Measurements from ENCODE around the gene ITK. TPM values are rescaled to one million over a fixed set of nuclear protein-coding genes. Genes with fewer than 3 reads are reported as not detected.

Gene ITK
- total and polyA plus RNA-seq, 12 donors: 0.09 to 4.7 (median 0.68) TPM; not detected in 1

DNA sequence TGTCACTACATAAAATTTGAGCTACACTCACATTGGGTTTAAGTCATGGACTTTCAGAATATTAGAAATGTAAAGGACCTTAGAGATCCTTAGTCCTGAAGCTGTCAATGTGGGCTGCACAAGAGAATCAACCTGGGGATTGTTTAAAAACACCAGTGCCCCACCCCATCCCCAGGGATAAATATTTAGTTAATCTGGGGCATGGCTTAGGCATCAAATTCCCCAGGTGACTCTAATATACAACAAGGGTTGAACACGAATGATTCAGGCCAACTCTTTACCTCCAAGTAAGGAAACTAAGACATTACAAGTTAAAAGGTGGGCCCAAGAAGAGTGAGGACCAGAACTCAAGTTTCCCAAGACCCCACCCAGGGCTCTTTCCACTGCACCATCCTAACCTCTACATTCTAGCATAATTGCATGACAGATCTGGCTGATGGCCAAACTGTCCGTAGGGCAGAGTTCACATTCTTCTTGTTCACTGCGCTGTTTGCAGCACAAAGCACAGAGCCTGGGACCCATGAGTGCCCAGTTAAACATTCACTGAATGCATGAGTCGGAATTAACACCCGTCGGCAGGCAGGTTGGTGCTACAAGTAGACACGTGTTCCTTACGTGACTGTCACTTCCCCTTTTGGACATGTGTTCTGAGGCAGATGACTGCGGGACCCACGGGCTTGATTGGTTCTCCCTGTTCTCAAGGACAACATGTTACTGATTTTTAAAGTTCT lies 110.5 kb downstream of the ITK start:
- TF ChIP-seq, protein P1, sequence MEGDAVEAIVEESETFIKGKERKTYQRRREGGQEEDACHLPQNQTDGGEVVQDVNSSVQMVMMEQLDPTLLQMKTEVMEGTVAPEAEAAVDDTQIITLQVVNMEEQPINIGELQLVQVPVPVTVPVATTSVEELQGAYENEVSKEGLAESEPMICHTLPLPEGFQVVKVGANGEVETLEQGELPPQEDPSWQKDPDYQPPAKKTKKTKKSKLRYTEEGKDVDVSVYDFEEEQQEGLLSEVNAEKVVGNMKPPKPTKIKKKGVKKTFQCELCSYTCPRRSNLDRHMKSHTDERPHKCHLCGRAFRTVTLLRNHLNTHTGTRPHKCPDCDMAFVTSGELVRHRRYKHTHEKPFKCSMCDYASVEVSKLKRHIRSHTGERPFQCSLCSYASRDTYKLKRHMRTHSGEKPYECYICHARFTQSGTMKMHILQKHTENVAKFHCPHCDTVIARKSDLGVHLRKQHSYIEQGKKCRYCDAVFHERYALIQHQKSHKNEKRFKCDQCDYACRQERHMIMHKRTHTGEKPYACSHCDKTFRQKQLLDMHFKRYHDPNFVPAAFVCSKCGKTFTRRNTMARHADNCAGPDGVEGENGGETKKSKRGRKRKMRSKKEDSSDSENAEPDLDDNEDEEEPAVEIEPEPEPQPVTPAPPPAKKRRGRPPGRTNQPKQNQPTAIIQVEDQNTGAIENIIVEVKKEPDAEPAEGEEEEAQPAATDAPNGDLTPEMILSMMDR (IDR thresholded peaks at IDR 0.05): no peak
- peaks cover 0 to 62% (median 0%) of the 10 kb centered on the region in 9 donors for H3K36me3 ChIP-seq
- intact Hi-C loops (cut with DNase I): no loop called here
- H3K4me3 ChIP-seq: no peak overlapping the region
- no peaks in the 10 kb centered on the region for H3K9me3 ChIP-seq
- ATAC-seq (peak in 2 of 8 donors; percentile 26 to 33), DNase-seq (no peak)
- no peaks in the 10 kb centered on the region for H3K27me3 ChIP-seq
- no peak overlapping the region for H3K27ac ChIP-seq
- 39 to 44% methylated on average over 10 of the region's 10 CpGs for WGBS, 2 donors
- peaks cover 0 to 48% (median 9%) of the 10 kb centered on the region in 9 donors for H3K4me1 ChIP-seq

DNA sequence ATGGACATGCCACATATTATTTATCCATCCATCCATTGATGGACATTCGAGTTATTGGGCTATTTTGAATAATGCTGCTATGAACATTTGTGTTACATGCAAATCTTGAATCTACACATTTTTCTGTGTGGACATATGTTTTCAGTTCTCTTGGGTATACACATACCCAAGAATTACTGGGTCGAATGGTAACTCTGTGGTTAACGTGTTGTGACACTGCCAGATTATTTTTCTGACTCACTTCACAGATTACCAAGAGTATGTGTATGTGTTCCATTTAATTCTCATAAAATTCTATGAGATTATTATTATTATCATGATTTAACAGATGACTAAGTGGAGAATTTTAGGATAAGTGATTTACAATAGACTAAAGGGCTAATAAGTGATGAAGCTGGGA lies 112.0 kb downstream of the ITK start:
- Histone ChIP-seq H3K4me3 (no peak overlapping the region), H3K27me3 (no peaks in the 10 kb centered on the region), H3K9me3 (no peaks in the 10 kb centered on the region), H3K27ac (no peak overlapping the region), H3K4me1 (peaks cover 0 to 35% (median 7%) of the 10 kb centered on the region in 9 donors), H3K36me3 (peaks cover 0 to 61% (median 0%) of the 10 kb centered on the region in 9 donors)
- intact Hi-C loops (cut with DNase I): no loop called here
- 87 to 91% methylated on average over 3 of the region's 3 CpGs for WGBS, 2 donors
- no peak for DNase-seq
- no peak for ATAC-seq
- TF ChIP-seq, protein P1 (IDR thresholded peaks at IDR 0.05): no peak

DNA sequence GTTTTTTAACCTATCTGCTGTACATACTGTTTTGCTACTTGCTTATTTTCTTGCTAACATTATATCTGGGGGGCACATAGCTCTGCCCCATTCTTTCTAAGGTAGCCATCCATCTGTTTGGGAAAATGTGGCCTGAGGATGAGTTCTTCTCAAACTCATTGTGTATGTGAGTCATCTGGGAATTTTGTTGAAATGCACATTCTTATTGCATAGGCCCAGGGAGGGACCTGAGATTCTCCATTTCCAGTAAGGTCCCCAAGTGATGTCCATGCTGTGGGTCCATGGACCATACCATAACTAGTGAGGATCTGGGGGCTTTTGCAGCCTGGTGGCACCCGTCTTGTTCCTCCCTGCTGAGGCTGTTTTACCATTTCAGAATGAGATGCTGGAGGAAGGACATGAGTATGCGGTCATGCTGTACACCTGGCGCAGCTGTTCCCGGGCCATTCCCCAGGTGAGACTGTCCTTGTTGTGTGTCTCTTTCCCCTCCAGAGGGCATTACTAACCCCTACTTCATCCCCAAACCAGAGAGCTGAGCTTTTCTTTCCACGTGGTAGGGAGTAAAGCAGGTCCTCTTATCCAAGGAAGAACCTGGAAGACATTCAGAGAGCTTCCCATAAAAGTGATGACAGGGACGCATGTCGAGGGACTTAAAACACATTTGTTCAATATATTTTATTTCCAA lies 113.9 kb downstream of the ITK start:
- no peak overlapping the region for H3K27ac ChIP-seq
- ATAC-seq: no peak
- intact Hi-C loops (cut with DNase I): loop anchor here in 1 of 10 donors (5.0 kb wide), 1 partner anchor 32 kb away; no protein-coding TSS in a partner anchor
- peaks cover 0 to 15% (median 0%) of the 10 kb centered on the region in 9 donors for H3K4me1 ChIP-seq
- H3K36me3 ChIP-seq: peaks cover 0 to 53% (median 0%) of the 10 kb centered on the region in 9 donors
- H3K4me3 ChIP-seq: no peak overlapping the region
- no peak for DNase-seq
- H3K27me3 ChIP-seq: no peaks in the 10 kb centered on the region
- WGBS, 2 donors: 81 to 82% methylated on average over 7 of the region's 7 CpGs
- TF ChIP-seq, protein P1 (IDR thresholded peaks at IDR 0.05): no peak
- H3K9me3 ChIP-seq: no peaks in the 10 kb centered on the region

DNA sequence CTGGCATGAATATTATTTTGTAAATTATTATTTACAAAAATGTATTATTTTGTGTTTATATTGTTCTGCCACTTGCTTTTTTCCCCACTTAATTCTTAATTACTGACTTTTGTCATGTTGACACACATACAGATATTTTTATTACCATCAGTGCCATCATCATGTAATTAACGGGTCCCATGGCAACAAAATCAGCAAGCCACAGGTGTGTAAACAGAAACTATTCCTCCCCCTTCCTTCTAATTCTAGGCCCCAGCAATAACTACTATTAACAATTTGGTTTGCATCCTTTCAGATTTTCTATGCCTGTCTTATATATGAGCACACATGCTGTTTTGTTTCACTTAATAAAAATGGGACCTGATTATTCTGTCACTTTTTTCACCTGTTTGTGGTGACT lies 114.6 kb downstream of the ITK start:
- TF ChIP-seq, protein P1 (IDR thresholded peaks at IDR 0.05): no peak
- H3K36me3 ChIP-seq: peaks cover 0 to 52% (median 0%) of the 10 kb centered on the region in 9 donors
- ATAC-seq (no peak), DNase-seq (no peak)
- H3K4me1 ChIP-seq: peaks cover 0 to 11% (median 0%) of the 10 kb centered on the region in 9 donors
- H3K27ac ChIP-seq: no peak overlapping the region
- intact Hi-C loops (cut with DNase I): loop anchor here in 1 of 10 donors (5.0 kb wide), 1 partner anchor 33 kb away; no protein-coding TSS in a partner anchor
- H3K9me3 ChIP-seq: no peaks in the 10 kb centered on the region
- no peak overlapping the region for H3K4me3 ChIP-seq
- no peaks in the 10 kb centered on the region for H3K27me3 ChIP-seq
- 54 to 72% methylated on average over 1 of the region's 1 CpG for WGBS, 2 donors
